SIG-M5 (cell line): ENCODE measurements around the gene SLC25A47.
"Not testable (repeated sequence)": the region's sequence is repeated elsewhere in the genome, so short reads cannot be mapped to it uniquely, and the experiment has no call there.

Experiments used
- DNase-seq: peaks from one replicate; lab custom pipeline; 2025; lab: John Stamatoyannopoulos, UW

The SLC25A47 gene

DNA sequence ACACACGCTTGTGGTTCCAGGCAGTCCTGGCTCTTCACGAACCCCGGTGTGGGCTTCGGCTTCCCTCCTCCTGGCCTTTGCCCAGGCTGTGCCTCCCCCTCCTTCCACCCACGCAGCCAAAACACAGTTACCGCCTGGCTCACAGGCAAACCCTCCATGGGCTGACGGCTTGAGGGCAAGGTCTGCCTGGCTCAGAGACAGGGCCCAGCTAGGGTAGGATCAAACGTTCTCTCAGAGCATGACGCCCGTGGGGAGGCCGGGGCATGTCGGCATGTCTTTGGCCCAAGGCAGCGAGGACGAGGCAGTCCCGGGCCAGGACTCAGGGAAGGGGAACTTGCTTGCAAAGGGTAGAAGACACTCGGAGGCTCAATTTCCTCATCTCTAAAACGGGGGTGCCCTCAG, 2.1 kb downstream of the SLC25A47 start:
- DNase-seq = no peak

DNA sequence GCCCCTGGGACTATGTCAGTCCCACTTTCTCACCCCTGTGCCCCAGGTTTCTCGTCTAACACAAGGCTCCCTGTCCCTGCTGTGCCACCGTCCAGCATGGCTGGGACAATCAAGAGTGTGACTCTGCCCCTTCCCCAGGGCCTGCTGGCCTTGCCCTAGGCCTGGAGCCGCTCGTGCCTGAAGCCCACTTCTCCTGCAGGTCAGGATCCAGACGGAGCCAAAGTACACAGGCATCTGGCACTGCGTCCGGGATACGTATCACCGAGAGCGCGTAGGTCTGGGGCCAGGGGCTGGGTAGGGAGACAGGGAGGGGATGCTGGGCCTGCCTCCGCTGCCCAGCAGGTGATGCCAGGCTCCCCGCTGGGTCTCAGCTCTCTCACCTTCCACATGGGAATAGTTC, 2.8 kb downstream of the SLC25A47 start:
- DNase-seq = no peak

DNA sequence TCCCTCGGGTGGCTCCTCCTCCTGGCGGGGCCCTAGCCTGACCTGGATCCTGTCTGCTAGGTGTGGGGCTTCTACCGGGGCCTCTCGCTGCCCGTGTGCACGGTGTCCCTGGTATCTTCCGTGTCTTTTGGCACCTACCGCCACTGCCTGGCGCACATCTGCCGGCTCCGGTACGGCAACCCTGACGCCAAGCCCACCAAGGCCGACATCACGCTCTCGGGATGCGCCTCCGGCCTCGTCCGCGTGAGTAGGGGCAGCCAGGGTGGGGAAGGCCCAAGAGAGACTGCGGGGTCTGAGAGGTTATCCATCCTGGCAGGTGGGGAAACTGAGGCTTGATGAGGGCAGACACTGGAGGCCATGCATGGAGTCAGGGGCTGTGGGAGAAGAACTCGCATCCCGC, 4.0 kb downstream of the SLC25A47 start:
- no peak for DNase-seq

DNA sequence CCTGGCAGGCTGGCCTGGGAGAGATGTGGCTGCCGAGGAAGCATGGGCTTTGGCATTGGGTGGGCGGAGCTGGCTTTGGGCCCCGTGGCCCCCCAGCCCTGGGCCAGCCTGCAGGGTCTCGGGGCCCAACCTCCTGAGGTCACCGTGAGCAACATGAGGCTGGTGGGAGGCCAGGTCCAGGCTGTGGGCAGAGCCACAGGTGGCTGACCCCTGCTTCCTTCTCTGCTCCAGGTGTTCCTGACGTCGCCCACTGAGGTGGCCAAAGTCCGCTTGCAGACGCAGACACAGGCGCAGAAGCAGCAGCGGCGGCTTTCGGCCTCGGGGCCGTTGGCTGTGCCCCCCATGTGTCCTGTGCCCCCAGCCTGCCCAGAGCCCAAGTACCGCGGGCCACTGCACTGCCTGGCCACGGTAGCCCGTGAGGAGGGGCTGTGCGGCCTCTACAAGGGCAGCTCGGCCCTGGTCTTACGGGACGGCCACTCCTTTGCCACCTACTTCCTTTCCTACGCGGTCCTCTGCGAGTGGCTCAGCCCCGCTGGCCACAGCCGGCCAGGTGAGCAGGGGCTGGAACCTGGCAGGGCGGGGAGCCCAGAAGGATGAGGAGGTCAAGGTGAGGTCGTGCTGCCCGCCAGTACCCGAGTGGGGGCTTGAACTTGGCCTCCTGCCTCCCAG, 5.5 kb downstream of the SLC25A47 start:
- no peak for DNase-seq

DNA sequence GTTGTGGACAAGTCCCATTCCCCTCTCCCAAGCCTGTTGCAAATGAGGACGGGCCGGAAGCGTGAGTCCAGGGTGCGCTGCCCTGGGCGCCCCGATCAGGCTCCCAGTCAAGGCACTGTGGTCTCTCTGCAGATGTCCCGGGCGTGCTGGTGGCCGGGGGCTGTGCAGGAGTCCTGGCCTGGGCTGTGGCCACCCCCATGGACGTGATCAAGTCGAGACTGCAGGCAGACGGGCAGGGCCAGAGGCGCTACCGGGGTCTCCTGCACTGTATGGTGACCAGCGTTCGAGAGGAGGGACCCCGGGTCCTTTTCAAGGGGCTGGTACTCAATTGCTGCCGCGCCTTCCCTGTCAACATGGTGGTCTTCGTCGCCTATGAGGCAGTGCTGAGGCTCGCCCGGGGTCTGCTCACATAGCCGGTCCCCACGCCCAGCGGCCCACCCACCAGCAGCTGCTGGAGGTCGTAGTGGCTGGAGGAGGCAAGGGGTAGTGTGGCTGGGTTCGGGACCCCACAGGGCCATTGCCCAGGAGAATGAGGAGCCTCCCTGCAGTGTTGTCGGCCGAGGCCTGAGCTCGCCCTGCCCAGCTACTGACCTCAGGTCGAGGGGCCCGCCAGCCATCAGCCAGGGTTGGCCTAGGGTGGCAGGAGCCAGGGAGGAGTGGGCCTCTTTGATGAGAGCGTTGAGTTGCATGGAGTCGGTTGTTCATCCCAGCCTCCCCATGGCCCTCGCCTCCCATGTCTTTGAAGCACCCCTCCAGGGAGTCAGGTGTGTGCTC, 6.3 kb downstream of the SLC25A47 start:
- no peak for DNase-seq

GRCh38 chr14:100330007-100330344, 6.8 kb downstream of the SLC25A47 start:
- DNase-seq = no peak

- DNase-seq = no peak
Observed at GRCh38 chr14:100330388-100330931, 7.3 kb downstream of the SLC25A47 start.

DNA sequence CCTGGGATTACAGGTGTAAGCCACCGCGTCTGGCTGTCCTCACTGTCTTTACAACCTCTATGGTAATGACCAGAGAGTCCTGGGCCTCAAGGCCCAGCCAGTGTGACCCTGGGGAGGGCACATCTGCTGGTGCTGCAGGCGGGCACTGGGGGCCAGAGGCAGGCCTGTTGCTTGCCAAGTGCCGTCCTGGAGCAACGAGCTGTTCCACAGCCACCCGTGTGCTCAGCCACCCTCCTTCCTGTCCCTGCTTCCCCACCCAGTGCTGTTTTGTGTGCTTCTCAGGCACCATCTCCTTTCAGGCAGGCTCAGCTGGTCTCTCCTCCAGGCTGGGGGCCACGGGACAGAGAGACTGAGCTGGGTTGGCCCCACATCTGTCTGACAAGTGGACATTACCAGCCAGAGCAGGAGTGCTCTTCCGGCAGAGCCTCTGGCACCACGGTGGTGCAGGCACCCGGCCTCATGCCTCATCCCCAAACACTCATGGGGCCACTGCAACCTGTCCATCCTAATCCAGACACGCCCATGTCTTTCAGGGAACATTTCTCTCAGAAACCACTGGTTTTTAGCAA, 9.0 kb downstream of the SLC25A47 start:
- no peak for DNase-seq

GRCh38 chr14:100332797-100333196, 9.7 kb downstream of the SLC25A47 start:
- no peak for DNase-seq

- no peak for DNase-seq
Observed at GRCh38 chr14:100333311-100333710, 10.2 kb downstream of the SLC25A47 start.

GRCh38 chr14:100333827-100334226, 10.7 kb downstream of the SLC25A47 start:
- DNase-seq = no peak

- no peak for DNase-seq
Observed at GRCh38 chr14:100334904-100335303, 11.8 kb downstream of the SLC25A47 start.

- DNase-seq = no peak
Observed at GRCh38 chr14:100336618-100337530, 13.7 kb downstream of the SLC25A47 start.

DNA sequence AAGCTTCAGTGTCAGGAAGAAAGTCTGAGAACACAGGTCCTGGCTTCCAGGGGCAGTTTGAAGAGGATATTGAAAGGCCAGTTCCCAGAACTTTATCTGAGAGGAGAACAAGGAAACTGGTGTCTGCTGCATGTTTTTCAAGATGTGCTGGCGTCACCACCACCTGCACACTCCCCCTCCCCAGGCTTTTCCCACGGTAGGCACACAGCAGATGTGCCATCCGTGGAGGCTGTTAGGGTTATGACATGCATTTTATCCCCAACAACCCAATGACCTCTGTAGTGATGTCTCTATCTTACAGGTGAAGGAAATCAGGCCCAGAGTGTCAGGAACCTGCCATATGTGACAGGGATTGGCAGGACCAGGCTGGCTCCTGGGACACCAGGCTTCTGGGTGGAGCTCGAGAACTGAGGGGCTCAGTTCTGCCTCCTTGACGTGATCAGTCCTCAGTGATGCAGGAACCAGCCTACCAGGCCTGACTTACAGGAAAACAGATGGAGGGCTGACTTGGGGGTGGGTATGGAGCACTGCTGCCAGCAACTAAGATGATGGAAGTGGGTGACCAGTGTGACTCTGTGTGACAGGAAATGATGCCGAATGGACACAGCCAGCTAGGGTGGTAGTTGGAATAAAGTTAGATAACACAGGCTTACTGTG, 16.8 kb downstream of the SLC25A47 start:
- no peak for DNase-seq

DNA sequence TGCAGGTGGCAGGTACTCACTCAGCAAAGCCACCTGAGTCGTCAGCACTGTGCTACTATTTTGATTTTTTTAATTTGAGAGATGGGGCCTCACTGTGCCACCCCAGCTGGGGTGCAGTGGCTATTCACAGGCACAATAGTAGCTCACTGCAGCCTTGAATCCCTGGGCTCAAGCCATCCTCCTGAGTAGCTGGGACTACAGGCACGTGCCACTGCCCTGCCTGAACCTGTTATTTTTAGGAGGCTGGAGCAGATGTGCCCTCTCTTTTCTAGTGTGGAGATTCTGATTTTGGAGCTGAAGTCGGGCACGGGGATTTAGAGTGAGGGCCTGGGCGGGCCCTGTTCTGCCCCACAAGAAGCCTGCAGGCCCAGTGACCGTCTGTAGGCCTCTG, 17.3 kb downstream of the SLC25A47 start:
- no peak for DNase-seq

DNA sequence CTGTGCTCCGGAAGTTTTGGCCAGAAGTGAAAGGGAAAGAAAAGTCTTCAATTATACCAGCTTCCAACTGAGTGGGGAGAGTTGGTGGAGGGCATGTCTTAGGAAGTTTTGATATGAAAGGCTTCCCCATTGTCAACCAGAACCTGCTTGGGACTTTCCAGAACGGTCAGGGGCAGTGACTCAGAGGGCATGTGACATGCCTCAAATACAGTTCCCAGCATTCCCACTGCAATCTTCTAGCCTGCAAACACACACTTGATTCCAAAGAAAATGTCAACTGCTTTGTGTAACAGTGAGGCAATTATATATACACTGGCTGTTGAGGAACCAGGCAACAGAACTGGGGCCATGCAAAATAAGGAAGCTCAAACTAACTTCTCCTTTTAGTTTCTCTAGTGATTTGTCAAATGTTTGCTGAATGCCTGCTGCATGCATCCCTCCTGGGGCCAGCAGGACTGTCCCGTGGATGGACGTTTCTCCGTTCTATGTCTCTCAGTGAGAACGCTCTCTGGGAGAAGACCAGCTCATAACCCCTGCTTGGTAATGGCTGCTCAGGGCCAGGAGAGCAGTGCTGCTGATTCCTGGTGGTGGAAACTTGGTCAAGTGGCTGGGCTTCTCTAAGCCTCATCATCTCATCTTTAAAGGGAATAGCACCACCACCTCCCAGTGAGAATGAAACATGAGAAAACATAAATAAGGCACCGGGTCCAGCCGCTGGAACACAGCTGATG, 18.3 kb downstream of the SLC25A47 start:
- peak; percentile 80 for DNase-seq

DNA sequence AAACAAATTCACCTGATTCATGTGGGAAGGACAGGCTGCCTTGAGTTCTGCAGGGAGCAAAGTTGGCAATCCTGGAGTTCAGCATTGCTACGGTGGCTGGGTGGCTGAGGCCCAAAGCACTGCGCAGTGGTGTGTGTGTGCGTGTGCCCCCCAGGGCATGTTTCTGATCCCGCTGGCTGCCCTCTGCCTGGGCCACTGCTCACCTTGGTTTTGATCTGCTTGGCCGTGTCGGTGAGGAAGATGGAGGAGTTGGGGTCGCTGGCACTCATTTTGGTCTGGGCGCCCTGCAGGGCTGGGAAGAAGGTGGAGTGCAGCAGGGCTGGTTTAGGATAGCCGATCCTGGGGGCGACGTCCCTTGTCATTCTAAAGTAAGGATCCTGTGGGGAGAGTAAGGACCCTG, 19.1 kb downstream of the SLC25A47 start:
- DNase-seq = no peak

DNA sequence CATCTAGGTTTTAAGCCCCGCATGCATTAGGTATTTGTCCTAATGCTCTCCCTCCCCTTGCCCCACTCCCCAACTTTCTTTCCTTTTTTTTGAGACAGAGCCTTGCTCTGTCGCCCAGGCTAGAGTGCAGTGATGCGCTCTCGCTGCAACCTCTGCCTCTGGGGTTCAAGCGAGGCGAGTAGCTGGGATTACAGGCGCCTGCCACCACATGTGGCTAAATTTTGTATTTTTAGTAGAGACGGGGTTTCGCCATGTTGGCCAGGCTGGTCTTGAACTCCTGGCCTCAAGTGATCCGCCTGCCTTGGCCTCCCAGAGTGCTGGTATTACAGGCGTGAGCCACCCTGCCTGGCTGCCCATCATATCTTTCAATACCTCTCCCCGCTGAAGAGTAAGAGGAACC, 19.7 kb downstream of the SLC25A47 start:
- DNase-seq = not testable (repeated sequence)

- not testable (repeated sequence) for DNase-seq
Observed at GRCh38 chr14:100344657-100345056, 21.5 kb downstream of the SLC25A47 start.

DNA sequence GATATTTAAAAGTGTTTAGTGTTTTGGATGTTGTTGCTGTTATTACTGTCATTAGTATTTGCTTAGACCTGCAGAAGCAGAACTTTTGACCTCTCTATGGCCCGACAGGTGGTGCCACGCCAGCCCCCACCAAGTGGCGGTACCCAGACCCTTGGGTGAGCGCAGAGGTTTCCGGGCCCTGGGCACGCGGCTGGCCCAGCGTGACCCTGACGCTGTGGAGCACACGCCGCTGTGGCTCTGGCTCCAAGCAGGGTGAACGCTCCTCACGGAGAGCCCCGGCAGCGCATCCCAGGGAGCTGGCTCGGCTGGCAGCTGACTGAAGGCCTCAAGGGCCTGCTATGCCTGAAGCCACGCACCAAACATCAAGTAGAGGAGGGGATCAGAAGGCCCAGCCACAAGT, 22.6 kb downstream of the SLC25A47 start:
- no peak for DNase-seq
